ENCODE results near the gene SFTPA1.

DNA sequence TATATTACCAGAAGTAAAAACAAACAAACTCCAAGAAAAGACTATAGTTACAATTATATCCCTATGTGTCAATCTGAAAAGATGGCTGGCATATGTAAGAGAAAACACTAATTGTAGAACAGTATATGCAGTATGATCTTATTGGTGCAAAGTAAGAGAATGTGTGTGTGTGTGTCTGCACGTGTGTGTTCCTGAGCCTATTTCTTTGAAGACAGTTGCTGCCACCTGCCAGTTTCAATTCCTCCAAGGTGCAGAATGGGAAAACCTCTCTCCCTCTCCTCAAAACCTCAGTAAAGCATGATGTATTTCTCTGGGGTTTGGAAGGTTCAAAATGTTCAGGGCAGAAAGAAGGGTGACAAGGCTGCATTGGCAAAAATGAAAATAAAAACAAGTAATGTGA, 8.8 kb upstream of the SFTPA1 start:
- TF ChIP-seq NCOA2 (CRISPR knock-in tag; IDR thresholded peaks at IDR 0.05): no peak
- TF ChIP-seq, protein P1, sequence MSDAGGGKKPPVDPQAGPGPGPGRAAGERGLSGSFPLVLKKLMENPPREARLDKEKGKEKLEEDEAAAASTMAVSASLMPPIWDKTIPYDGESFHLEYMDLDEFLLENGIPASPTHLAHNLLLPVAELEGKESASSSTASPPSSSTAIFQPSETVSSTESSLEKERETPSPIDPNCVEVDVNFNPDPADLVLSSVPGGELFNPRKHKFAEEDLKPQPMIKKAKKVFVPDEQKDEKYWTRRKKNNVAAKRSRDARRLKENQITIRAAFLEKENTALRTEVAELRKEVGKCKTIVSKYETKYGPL (CRISPR knock-in tag; IDR thresholded peaks at IDR 0.05): no peak
